Tibial nerve (tissue), 4 donors: Measurements from ENCODE around the gene FAM184A. TPM values are rescaled to one million over a fixed set of nuclear protein-coding genes. Genes with fewer than 3 reads are reported as not detected.
A peak's percentile ranks its signal among the peaks of the same experiment; 100 is the strongest.

Source experiments
- DNase-seq, 2 donors: peaks; one replicate each; pipeline ENCODE4 v3.0.0-alpha.2; 2019; ENCODE audit warnings: low spot score in 2 of 2
- H3K27ac ChIP-seq, 4 donors: fragments of 200-600 bp; sonication (generic) in 3 of 4; one replicate each; pipeline ENCODE4 v1.5.1; 2017 to 2019; ENCODE audit warnings: mild to moderate bottlenecking in 1 of 4
- H3K27me3 ChIP-seq, 2 donors: fragments of 200-600 bp; sonication (generic) in 1 of 2; one replicate each; pipeline versions ENCODE4 v1.5.1 to v1.6.0; 2017 to 2019
- H3K36me3 ChIP-seq, 3 donors: fragments of 200-600 bp; sonication (generic); one replicate each; pipeline ENCODE4 v1.5.1; 2018 to 2019
- H3K4me1 ChIP-seq, 4 donors: fragments of 200-600 bp; sonication (generic) in 3 of 4; one replicate each; pipeline ENCODE4 v1.5.1; 2017 to 2019
- H3K4me3 ChIP-seq, 4 donors: fragments of 200-600 bp; sonication (generic) in 3 of 4; one replicate each; pipeline ENCODE4 v1.5.1; 2017 to 2019; ENCODE audit warnings: mild to moderate bottlenecking in 1 of 4, moderate library complexity in 1 of 4
- H3K9me3 ChIP-seq, 4 donors: fragments of 200-600 bp; sonication (generic) in 3 of 4; one replicate each; pipeline ENCODE4 v1.5.1; 2017 to 2019
- EP300 ChIP-seq, 2 donors: sonication (generic); formaldehyde crosslinking; IDR thresholded peaks; one replicate each; pipeline ENCODE4 v1.6.1; 2017; ENCODE audit warnings: antibody characterized with exemption in 2 of 2, mild to moderate bottlenecking in 1 of 2
- POLR2A ChIP-seq, 2 donors: fragments of 450-650 bp; IDR thresholded peaks; one replicate each; pipeline ENCODE4 v1.6.1; 2017; ENCODE audit warnings: antibody characterized with exemption in 2 of 2, mild to moderate bottlenecking in 2 of 2, moderate library complexity in 2 of 2
- WGBS, 2 donors: methylation state at CpG; one replicate each; pipeline ENCODE4 v1.1.5; 2018; 5-methylcytosine and 5-hydroxymethylcytosine counted together
- total RNA-seq, 4 donors: library from RNA; depleted of rRNA; stranded (reverse); fragments of >200 nt; gene quantifications; one replicate each; pipeline ENCODE4 v1.1.0, GENCODE V29; 2016
- TF ChIP-seq, protein P1 (sequence below), 5 experiments: fragments of 200-600 bp in 3 of 5; fragments of 450-650 bp in 2 of 5; sonication (generic) in 3 of 5; IDR thresholded peaks; one replicate each; pipeline ENCODE4 v1.5.1; 2016 to 2019; ENCODE audit warnings: antibody characterized with exemption in 5 of 5, mild to moderate bottlenecking in 3 of 5, moderate library complexity in 2 of 5

Gene FAM184A
- total RNA-seq, 4 donors from 2014 or later = 3.6 to 11.2 (median 8.3) TPM

DNA sequence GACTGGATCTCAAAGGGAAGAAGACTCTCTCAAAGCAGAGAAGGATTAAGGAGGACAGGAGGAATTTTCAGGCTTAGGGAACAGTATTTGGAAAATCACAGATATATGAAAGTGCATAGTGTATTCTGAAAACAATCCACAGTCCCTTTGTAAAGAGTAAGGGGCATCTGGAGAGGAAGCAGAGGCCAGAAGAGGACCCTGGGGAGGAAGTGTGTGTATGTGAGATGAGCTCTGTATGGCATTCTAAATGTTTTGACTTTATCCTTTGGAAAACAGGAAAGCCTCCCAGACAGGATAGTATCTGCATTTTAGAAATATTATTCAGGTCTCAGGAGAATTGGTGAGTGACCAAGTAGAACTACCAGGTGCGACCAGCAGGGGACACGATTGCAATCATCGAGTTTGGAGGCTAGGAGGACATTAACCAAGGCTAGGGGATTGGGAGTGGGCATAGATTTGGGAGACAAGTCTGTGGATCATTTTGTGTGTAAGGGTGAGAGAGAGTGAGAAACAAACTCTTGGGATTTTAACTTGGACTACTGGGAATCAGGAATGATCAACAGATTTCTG is 38.3 kb upstream of the FAM184A start:
- H3K4me1 ChIP-seq = no peaks in the 10 kb centered on the region
- no peak overlapping the region for H3K27ac ChIP-seq
- 76 to 79% methylated on average over 3 of the region's 3 CpGs for WGBS, 2 donors
- no peaks in the 10 kb centered on the region for H3K36me3 ChIP-seq
- no peak for DNase-seq
- no peaks in the 10 kb centered on the region for H3K9me3 ChIP-seq
- TF ChIP-seq, protein P1, sequence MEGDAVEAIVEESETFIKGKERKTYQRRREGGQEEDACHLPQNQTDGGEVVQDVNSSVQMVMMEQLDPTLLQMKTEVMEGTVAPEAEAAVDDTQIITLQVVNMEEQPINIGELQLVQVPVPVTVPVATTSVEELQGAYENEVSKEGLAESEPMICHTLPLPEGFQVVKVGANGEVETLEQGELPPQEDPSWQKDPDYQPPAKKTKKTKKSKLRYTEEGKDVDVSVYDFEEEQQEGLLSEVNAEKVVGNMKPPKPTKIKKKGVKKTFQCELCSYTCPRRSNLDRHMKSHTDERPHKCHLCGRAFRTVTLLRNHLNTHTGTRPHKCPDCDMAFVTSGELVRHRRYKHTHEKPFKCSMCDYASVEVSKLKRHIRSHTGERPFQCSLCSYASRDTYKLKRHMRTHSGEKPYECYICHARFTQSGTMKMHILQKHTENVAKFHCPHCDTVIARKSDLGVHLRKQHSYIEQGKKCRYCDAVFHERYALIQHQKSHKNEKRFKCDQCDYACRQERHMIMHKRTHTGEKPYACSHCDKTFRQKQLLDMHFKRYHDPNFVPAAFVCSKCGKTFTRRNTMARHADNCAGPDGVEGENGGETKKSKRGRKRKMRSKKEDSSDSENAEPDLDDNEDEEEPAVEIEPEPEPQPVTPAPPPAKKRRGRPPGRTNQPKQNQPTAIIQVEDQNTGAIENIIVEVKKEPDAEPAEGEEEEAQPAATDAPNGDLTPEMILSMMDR (IDR thresholded peaks at IDR 0.05) = peak in 1 of 5 experiments; percentile 4
- TF ChIP-seq EP300 (IDR thresholded peaks at IDR 0.05) (no peak), POLR2A (IDR thresholded peaks at IDR 0.05) (no peak)
- no peaks in the 10 kb centered on the region for H3K27me3 ChIP-seq
- H3K4me3 ChIP-seq = no peak overlapping the region

DNA sequence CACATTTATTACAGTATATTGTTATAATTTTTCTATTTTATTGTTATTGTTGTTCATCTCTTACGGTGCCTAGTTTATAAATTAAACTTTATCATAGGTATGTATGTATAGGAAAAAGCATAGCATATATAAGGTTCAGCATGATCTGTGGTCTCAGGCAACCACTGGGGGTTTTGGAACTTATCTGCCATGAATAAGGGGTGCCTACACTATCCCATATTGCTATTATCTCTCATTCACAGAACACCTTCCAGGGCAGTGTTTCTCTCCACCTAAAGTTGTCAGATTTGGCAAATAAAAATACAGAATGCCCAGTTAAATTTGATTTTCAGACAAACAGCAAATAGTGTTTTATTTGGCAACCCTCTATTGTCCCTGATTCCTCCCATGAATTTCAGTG is 35.5 kb upstream of the FAM184A start:
- H3K4me3 ChIP-seq = no peak overlapping the region
- no peak overlapping the region for H3K27ac ChIP-seq
- no peaks in the 10 kb centered on the region for H3K27me3 ChIP-seq
- no peak for DNase-seq
- TF ChIP-seq EP300 (IDR thresholded peaks at IDR 0.05) = no peak
- TF ChIP-seq, protein P1 (IDR thresholded peaks at IDR 0.05) = no peak
- no peak for TF ChIP-seq POLR2A (IDR thresholded peaks at IDR 0.05)
- H3K36me3 ChIP-seq = no peaks in the 10 kb centered on the region
- WGBS, 2 donors = 91 to 100% methylated on average over 1 of the region's 1 CpG
- H3K4me1 ChIP-seq = no peaks in the 10 kb centered on the region
- no peaks in the 10 kb centered on the region for H3K9me3 ChIP-seq

DNA sequence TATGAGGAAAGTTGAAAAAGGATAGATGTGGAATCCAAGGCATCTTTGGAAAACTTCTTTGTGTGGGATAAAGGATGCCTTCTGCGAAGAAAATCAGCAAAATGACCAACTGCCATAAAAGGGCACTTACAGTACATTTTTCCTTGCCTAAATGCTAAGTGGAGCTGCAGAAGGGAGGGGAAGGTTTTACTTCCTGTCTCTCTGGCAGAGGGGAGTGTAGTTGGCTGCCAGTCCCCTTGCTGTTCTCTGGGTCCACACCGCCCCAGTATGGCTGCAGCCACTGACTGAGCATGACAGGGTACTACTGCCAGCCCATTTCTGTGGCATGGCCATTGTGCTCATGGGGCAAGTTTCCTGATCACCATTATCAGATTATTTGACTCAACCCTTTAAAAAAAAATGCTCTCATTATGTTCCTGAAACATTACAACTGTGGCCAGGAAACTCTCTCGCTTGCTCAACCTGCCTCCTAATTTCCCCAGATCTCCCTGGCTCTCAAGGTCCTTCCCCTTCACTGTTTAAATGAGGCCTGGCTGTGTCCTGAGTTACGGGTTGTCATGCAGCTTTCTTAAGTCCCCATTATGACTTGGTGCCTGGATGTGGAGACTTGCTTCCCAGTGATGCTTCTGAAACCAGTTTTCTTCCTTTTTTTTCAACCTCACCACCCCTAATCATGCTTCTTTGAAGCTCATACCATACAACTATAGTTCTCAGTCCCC is 34.5 kb upstream of the FAM184A start:
- Histone ChIP-seq H3K4me1 (no peaks in the 10 kb centered on the region), H3K4me3 (no peak overlapping the region), H3K9me3 (no peaks in the 10 kb centered on the region), H3K27me3 (no peaks in the 10 kb centered on the region), H3K36me3 (no peaks in the 10 kb centered on the region), H3K27ac (no peak overlapping the region)
- 67 to 77% methylated on average over 4 of the region's 4 CpGs for WGBS, 2 donors
- DNase-seq = no peak
- TF ChIP-seq EP300 (IDR thresholded peaks at IDR 0.05) = no peak
- no peak for TF ChIP-seq POLR2A (IDR thresholded peaks at IDR 0.05)
- TF ChIP-seq, protein P1 (IDR thresholded peaks at IDR 0.05) = no peak

DNA sequence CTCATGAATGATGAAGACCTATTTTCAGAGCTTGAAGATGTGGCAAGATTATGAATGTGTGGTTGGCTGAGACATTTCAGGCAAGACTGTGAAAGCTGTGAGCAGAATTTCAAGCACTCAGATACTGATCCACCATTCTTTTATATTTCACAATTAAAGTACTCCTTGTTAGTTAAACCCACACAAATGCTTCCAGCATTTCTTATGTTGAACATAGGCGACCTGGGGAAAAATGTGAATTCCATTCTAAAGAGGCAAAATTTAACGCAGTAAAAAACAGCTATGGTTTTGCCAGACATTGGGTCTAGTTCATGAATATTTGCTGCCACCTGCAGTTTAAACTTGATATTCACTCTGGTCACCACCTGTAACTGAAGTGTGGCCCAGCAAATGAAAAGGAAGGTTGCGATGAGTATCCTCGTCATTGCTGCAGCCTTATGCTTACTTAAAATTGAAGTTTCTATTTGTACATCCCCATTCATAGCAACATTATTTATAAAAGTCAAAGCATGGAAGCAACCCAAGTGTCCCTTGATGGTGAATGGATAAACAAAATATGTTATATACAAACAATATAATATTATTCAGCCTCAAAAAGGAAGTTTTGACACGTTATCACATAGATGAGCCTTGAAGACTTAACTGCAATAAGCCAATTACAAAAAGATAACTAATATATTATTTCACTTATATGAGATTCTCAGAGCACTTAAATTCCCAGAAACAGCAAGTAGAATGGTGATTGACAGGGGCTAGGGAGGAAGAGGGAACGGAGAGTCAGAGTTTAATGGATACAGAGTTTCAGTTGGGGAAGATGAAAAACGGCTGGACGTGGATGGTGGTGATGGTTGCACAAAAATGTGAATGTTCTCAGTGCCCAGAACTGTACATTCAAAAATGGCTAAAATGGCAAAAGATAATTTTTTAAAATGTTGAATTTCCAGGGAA is 32.4 kb upstream of the FAM184A start:
- no peaks in the 10 kb centered on the region for H3K4me1 ChIP-seq
- peak in 1 of 2 donors; percentile 83 for DNase-seq
- H3K9me3 ChIP-seq = no peaks in the 10 kb centered on the region
- H3K27me3 ChIP-seq = no peaks in the 10 kb centered on the region
- no peak for TF ChIP-seq POLR2A (IDR thresholded peaks at IDR 0.05)
- TF ChIP-seq, protein P1 (IDR thresholded peaks at IDR 0.05) = peak; percentile 43 to 84 (median 54)
- H3K4me3 ChIP-seq = no peak overlapping the region
- H3K27ac ChIP-seq = no peak overlapping the region
- 42 to 46% methylated on average over 8 of the region's 8 CpGs for WGBS, 2 donors
- no peaks in the 10 kb centered on the region for H3K36me3 ChIP-seq
